T-helper 2 cell treated with Interferon-gamma antibody and Interleukin-4, amounts not matched to agents 100 ng/mL and 5 ng/mL, for 36 hours (primary cell): ENCODE data around the gene TMCC1. TPM values are rescaled to one million over a fixed set of nuclear protein-coding genes. Genes with fewer than 3 reads are reported as not detected.

Source experiments
- intact Hi-C: fragments of 100-400 bp; cut with micrococcal nuclease; formaldehyde crosslinking; loops from one replicate; pipeline ENCODE4 v1.15.1; 2023
- total RNA-seq: library from RNA; stranded (reverse); gene quantifications from 2 replicates; pipeline ENCODE4 v1.2.3, GENCODE V29; 2022

The TMCC1 gene
- total RNA-seq, 1 donor from 2014 or later: 16.8 TPM

DNA sequence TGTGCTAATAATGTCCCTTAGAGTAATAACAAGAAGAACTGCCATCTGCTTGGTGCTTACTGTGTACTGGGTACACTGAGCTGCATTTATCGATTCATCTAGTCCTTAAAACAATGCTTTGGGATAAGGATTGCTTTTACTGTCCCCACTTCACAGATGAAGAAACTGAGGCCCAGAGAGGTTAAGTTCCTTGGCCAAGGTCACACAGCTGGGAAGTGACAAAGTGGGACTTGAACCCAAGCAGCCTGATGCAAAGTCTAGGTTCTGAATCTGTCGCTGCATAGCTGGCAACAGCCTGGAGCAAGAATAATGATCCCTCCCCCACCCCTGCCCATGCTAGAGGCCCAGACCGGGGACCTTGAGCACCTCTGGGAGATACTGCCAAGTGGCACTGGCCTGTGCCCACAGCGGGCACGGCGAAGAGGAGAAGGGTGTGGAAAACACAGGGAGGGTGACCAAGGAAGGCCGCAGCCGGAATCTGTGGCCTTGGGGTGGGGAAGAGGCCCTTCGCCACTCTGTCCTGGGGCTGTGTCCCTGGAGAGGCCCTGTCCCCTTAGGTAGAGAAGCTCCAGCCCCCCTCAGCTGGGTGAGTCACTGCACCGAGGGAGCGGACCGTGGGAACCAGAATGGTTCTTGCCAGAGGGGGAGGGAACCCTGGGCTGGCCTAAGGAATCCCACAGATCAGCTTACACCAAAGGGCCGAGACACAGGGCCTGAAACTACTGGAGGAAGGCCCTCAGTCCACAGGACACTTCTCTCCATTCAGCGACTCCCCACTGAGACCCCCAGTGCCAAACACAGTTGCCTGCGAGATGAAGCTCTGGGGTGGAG lies 290.6 kb downstream of the TMCC1 start:
- intact Hi-C loops: loop anchor here (10.0 kb wide), 1 partner anchor 108 kb away; no protein-coding TSS in a partner anchor

DNA sequence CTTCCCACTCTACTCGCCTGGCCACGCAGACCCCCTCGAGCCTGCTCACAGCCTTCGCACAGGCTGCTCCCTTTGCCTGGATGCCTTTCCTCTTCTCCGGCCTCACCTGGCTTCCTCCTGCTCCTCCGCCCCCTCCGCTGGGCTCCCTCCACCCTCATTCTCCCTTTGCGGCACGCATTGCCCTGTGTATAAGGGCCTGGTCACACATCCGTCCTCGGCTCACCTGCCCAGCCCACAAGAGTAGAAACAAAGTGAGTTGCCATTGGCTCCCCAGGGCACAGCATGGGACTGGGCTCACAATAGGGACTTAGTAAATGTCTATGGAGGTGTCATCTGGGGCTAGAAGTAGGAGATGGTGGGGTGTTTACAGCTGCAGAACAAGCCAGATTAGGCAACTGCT lies 291.2 kb downstream of the TMCC1 start:
- intact Hi-C loops: loop anchor here (10.0 kb wide), 1 partner anchor 108 kb away; no protein-coding TSS in a partner anchor

- intact Hi-C loops: loop anchor here (10.0 kb wide), 1 partner anchor 107 kb away; no protein-coding TSS in a partner anchor
Measured at GRCh38 chr3:129601713-129602112, 291.8 kb downstream of the TMCC1 start.

DNA sequence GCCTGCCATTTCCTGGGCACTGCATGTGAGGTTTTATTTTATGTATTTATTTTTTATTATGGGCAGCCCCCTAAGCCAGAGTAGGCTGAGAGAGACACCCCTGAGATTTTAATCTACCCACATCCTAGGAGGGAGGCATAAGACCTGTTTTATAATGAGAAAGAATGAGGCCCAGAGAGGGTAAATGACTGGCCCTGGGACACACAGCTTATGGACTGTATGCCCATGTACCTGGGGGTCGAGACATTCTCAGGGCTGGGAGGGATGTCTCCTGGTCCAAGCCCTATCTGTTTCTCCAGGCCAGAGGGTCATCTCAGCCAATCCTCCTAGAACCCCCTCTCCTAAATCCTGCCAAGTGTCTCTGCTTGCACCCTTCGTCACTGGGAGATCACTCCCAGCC lies 293.2 kb downstream of the TMCC1 start:
- intact Hi-C loops: loop anchor here (10.0 kb wide), 1 partner anchor 106 kb away; no protein-coding TSS in a partner anchor

- intact Hi-C loops: loop anchor here (10.0 kb wide), 1 partner anchor 105 kb away; no protein-coding TSS in a partner anchor
Measured at GRCh38 chr3:129599607-129600006, 293.9 kb downstream of the TMCC1 start.

GRCh38 chr3:129599073-129599472 lies 294.4 kb downstream of the TMCC1 start:
- intact Hi-C loops: no loop called here

DNA sequence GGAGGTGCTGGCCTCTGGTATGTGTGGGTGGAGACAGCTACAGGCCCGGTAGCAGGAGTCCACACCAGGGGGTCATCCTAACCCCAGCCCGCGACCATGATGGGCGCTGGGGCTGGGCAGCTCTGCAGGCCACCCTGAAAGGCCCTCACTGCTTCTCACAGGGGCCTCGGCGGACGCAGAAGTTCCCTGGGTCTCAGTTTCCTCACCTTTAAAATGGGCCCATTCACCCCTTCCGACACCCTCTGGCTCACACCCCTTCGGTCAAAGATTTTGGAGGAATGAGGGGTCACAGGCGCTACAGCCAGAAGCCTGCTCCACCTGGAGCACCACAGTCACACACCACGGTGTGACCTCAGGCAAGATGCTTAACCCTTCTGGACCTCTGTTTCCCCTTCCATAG lies 295.0 kb downstream of the TMCC1 start:
- intact Hi-C loops: no loop called here

GRCh38 chr3:129598000-129598381 lies 295.5 kb downstream of the TMCC1 start:
- intact Hi-C loops: no loop called here

Other genes starting within 250 kb of the TMCC1 start
- gene TRH, start 81.0 kb upstream of the TMCC1 start, total RNA-seq: not detected in 2 replicates
- gene ALG1L2, start 188.1 kb upstream of the TMCC1 start, total RNA-seq: not detected in 2 replicates